GM12878 (cell line): ENCODE measurements around the gene SELENOM. TPM values are rescaled to one million over a fixed set of nuclear protein-coding genes. Genes with fewer than 3 reads are reported as not detected.

Experiments used
- ATAC-seq: fragments of 200-7000 bp; cut with Tn5 transposase; 3 replicates; pipeline ENCODE4 v1.9.1; 2020; ENCODE audit warnings: mild to moderate bottlenecking, moderate library complexity
- BruUV-seq: library from RNA; stranded (reverse); fragments of 400-500 nt; replicated peaks from 2 replicates; lab custom pipeline; 2021; lab: Mats Ljungman, UMichigan
- CTCF ChIA-PET: fragments of 300-600 bp; sonication (Branson Sonifier 250); formaldehyde crosslinking; extraction: SDS; loops from one replicate; lab custom pipeline; 2021; ENCODE audit warnings: inconsistent platforms; lab: Yijun Ruan, JAX
- POLR2A ChIA-PET: fragments of 350-600 bp; formaldehyde crosslinking; extraction: SDS; loops from one replicate; lab custom pipeline; 2021; ENCODE audit warnings: inconsistent platforms; lab: Charles Lee
- RAD21 ChIA-PET: fragments of 300-600 bp; sonication (Branson Sonifier 250); formaldehyde crosslinking; loops from one replicate; lab custom pipeline; 2023; ENCODE audit warnings: antibody characterized with exemption; ENCODE audit not compliant: unreplicated experiment; lab: Charles Lee
- SMC1A ChIA-PET: fragments of 300-600 bp; sonication (Branson Sonifier 250); formaldehyde crosslinking; loops from one replicate; lab custom pipeline; 2023; ENCODE audit not compliant: unreplicated experiment, uncharacterized antibody; lab: Charles Lee
- DNase-seq: peaks from one replicate; pipeline ENCODE4 v3.0.0-alpha.2; 2011; ENCODE audit warnings: low read depth, low spot score
- FAIRE-seq: peaks from 3 replicates; lab custom pipeline; 2011; peaks lifted over from hg19 to GRCh38; lab: Jason Lieb, UNC
- H2AFZ ChIP-seq: 2 replicates; pipeline ENCODE4 v1.6.0; 2011; ENCODE audit warnings: low read depth, low read length, control low read depth; ENCODE audit not compliant: control insufficient read depth
- H3K27ac ChIP-seq: 2 replicates; pipeline ENCODE4 v1.5.1; 2011; ENCODE audit warnings: control low read depth; ENCODE audit not compliant: control insufficient read depth, insufficient read depth
- H3K27me3 ChIP-seq, 2 experiments: replicated peaks in 1 of 2; 2 replicates each; pipeline versions ENCODE4 v1.6.0 to v1.6.1; 2011; ENCODE audit warnings: low read length in 1 of 2; ENCODE audit not compliant: control insufficient read depth in 2 of 2, insufficient read depth in 2 of 2
- H3K36me3 ChIP-seq, 2 experiments: 2 replicates each; pipeline ENCODE4 v1.5.1; 2011; ENCODE audit warnings: low read length in 1 of 2; ENCODE audit not compliant: control insufficient read depth in 2 of 2, insufficient read depth in 2 of 2
- H3K4me1 ChIP-seq: 2 replicates; pipeline ENCODE4 v1.6.1; 2011; ENCODE audit warnings: mild to moderate bottlenecking, low read length, moderate library complexity, mixed read lengths; ENCODE audit not compliant: control insufficient read depth, insufficient read depth
- H3K4me2 ChIP-seq: 2 replicates; pipeline ENCODE4 v1.6.0; 2011; ENCODE audit warnings: control low read depth; ENCODE audit not compliant: control insufficient read depth, insufficient read depth
- H3K4me3 ChIP-seq: fragments of 200-600 bp; sonication (generic); 2 replicates; pipeline ENCODE4 v1.5.1; 2016
- H3K79me2 ChIP-seq: 2 replicates; pipeline ENCODE4 v1.6.0; 2011; ENCODE audit warnings: low read length; ENCODE audit not compliant: control insufficient read depth, insufficient read depth
- H3K9ac ChIP-seq: 2 replicates; pipeline ENCODE4 v1.8.0; 2011; ENCODE audit warnings: low read length, control low read depth, mixed read lengths; ENCODE audit not compliant: control insufficient read depth, insufficient read depth
- H3K9me3 ChIP-seq: replicated peaks from 3 replicates; pipeline ENCODE4 v1.5.1; 2011; ENCODE audit warnings: mild to moderate bottlenecking, low read length; ENCODE audit not compliant: control insufficient read depth, insufficient read depth
- H4K20me1 ChIP-seq: 2 replicates; pipeline ENCODE4 v1.6.0; 2011; ENCODE audit not compliant: control insufficient read depth, insufficient read depth
- CBX5 ChIP-seq: sonication (generic); IDR thresholded peaks from 2 replicates; pipeline ENCODE4 v1.6.1; 2016; ENCODE audit warnings: low read depth, moderate library complexity, mild to moderate bottlenecking, inconsistent platforms
- MTA3 ChIP-seq: IDR thresholded peaks from 2 replicates; pipeline ENCODE4 v1.6.1; 2012; ENCODE audit warnings: low read length, inconsistent platforms, borderline replicate concordance
- NR2C2 ChIP-seq: IDR thresholded peaks from 2 replicates; pipeline ENCODE4 v1.6.1; 2011; ENCODE audit warnings: borderline replicate concordance, low read depth; ENCODE audit not compliant: control insufficient read depth, insufficient read length
- POLR2AphosphoS5 ChIP-seq: IDR thresholded peaks from 2 replicates; pipeline ENCODE4 v1.6.1; 2011; ENCODE audit warnings: mild to moderate bottlenecking, low read length, inconsistent platforms
- SKIL ChIP-seq: fragments of 450-650 bp; IDR thresholded peaks from 2 replicates; pipeline ENCODE4 v1.6.1; 2017; ENCODE audit warnings: mild to moderate bottlenecking, low read depth, inconsistent platforms; ENCODE audit not compliant: poor library complexity, severe bottlenecking
- SREBF1 ChIP-seq: IDR thresholded peaks from 2 replicates; pipeline ENCODE4 v1.6.1; 2012; ENCODE audit warnings: mild to moderate bottlenecking, low read length
- ZSCAN29 ChIP-seq: fragments of 450-650 bp; IDR thresholded peaks from 2 replicates; pipeline ENCODE4 v1.6.1; 2017; ENCODE audit warnings: mild to moderate bottlenecking, moderate library complexity
- WGBS: methylation state at CpG from one replicate; pipeline ENCODE4 v1.1.6; 2016; ENCODE audit warnings: low lambda C conversion rate; ENCODE audit not compliant: insufficient replicate concordance, insufficient coverage; ENCODE audit errors: missing lambda C conversion rate; 5-methylcytosine and 5-hydroxymethylcytosine counted together
- in situ Hi-C: fragments of 300-500 bp; cut with MboI; formaldehyde crosslinking; loops from 9 replicates; pipeline ENCODE4 v1.14.3; 2018; ENCODE audit warnings: mixed read lengths
- intact Hi-C: fragments of 100-400 bp; cut with micrococcal nuclease; formaldehyde crosslinking; loops from one replicate; pipeline ENCODE4 v1.14.2; 2022; ENCODE audit not compliant: unreplicated experiment
- polyA plus RNA-seq, 11 experiments: library from polyadenylated mRNA; depleted of rRNA in 4 of 11; unstranded in 6 of 11; stranded (reverse) in 5 of 11; fragments of >200 nt; fragmentation: Nextera tagmentation in 4 of 11; fragmentation: Illumina TruSeq in 1 of 11; extraction: Ambion mirVana in 4 of 11; extraction: Trizol in 1 of 11; gene quantifications; 1 replicate in 1 of 11; 2 replicates in 10 of 11; pipeline versions ENCODE4 v1.2.1 to v1.2.3, GENCODE V29; 2011 to 2016; ENCODE audit warnings: inconsistent platforms in 2 of 11, missing spikeins in 2 of 11, low read depth in 1 of 11
- total RNA-seq, 4 experiments: library from RNA; depleted of rRNA in 3 of 4; stranded (reverse); fragments of >200 nt in 3 of 4; fragmentation: Illumina TruSeq in 1 of 4; extraction: Trizol in 1 of 4; gene quantifications; 2 replicates each; pipeline versions ENCODE4 v1.2.1 to v1.2.3, GENCODE V29; 2013 to 2021

SELENOM gene
- total and polyA plus RNA-seq, 10 of the 15 experiments (the other 5 are each of a cell fraction or from before 2014, with no cell fraction given) = 0.80 to 8.3 (median 2.0) TPM

DNA sequence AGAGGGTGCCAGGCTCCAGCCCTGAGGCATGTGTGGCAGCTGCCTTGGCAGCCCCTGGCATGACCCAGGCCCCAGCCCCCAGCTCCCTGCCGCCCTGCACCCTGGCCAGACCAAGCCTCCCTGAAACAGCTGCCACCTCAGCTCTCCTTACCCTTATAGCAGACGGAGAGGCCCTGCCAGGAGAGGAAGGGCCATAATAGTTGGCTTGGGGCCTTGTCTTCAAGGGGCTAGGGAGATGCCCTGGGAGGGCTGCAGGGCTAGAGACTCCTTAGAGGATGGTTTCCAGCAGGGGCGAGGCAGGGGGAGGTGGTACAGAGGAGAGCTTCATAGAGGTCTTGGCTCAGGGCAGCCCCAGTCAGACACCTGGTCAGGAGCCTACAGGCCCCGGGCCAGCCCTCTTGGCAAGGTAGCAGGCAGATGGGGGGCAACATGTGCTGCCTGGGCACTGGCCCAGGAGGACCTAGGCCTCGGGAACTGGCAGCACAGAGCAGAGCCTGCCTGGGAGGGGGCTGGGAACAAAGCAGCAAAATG is 13.3 kb downstream of the SELENOM start:
- Histone ChIP-seq H3K4me3 (no peak overlapping the region), H3K79me2 (no peaks in the 10 kb centered on the region), H2AFZ (no peak overlapping the region), H3K9me3 (no peaks in the 10 kb centered on the region), H3K4me1 (no peaks in the 10 kb centered on the region), H3K36me3 (peaks cover 0 to 6% of the 10 kb centered on the region in 2 experiments; a peak in 3 of 4 replicates), H4K20me1 (no peaks in the 10 kb centered on the region), H3K27ac (no peak overlapping the region), H3K4me2 (no peak overlapping the region), H3K9ac (no peak overlapping the region), H3K27me3 (no peaks in the 10 kb centered on the region)
- FAIRE-seq (no peak), ATAC-seq (no peak), DNase-seq (no peak)
- ChIA-PET CTCF (interaction anchor here (1.1 to 2.6 kb wide), 4 partner anchors 9 to 219 kb away, joined by 3 to 7 read pairs (median 4); partner anchors contain the start of gene SELENOM), SMC1A (interaction anchor here (0.7 to 0.9 kb wide), 2 partner anchors 11 to 991 kb away, joined by 3 read pairs; no protein-coding TSS in a partner anchor), RAD21 (interaction anchor here (0.6 to 1.3 kb wide), 2 partner anchors 10 to 113 kb away, joined by 3 read pairs; no protein-coding TSS in a partner anchor), POLR2A (interaction anchor here (1.7 kb wide), 1 partner anchor 11 kb away, joined by 4 read pairs; no protein-coding TSS in a partner anchor)
- no peak for TF ChIP-seq SKIL
- TF ChIP-seq POLR2AphosphoS5 = no peak
- TF ChIP-seq MTA3 = no peak
- no peak for TF ChIP-seq SREBF1
- no peak for TF ChIP-seq NR2C2
- no peak for TF ChIP-seq ZSCAN29
- TF ChIP-seq CBX5 = no peak
- no TSS peak for BruUV-seq
- in situ Hi-C loops (no loop called here), intact Hi-C loops (no loop called here)
- 51% methylated on average over 5 of the region's 5 CpGs for WGBS
